CMK (cell line): ENCODE results near the gene DCAF12.
"Not testable (repeated sequence)": the region's sequence is repeated elsewhere in the genome, so short reads cannot be mapped to it uniquely, and the experiment has no call there.

ENCODE experiments used
- DNase-seq: peaks from one replicate; pipeline ENCODE4 v3.0.0-alpha.2; 2010; ENCODE audit warnings: low read depth

The DCAF12 gene

GRCh38 chr9:34065541-34065940, 61.0 kb downstream of the DCAF12 start:
- no peak for DNase-seq

GRCh38 chr9:34059954-34060353, 66.5 kb downstream of the DCAF12 start:
- DNase-seq = no peak

- DNase-seq = no peak
Measured at GRCh38 chr9:34059281-34059680, 67.2 kb downstream of the DCAF12 start.

GRCh38 chr9:34049630-34050384, 76.7 kb downstream of the DCAF12 start:
- no peak for DNase-seq

GRCh38 chr9:34048727-34049629, 77.5 kb downstream of the DCAF12 start, which contains the start of gene UBAP2:
Gene UBAP2, minus strand, starts transcription at chr9:34048887. Its CDS starts 31,739 bp downstream, at chr9:34017148.
- peak; percentile 95 for DNase-seq

GRCh38 chr9:34047864-34048726, 78.4 kb downstream of the DCAF12 start:
- no peak for DNase-seq

- no peak for DNase-seq
Measured at GRCh38 chr9:34046784-34047379, 79.6 kb downstream of the DCAF12 start.

GRCh38 chr9:34045903-34046302, 80.6 kb downstream of the DCAF12 start:
- no peak for DNase-seq

- DNase-seq = not testable (repeated sequence)
Measured at GRCh38 chr9:34042074-34042473, 84.4 kb downstream of the DCAF12 start.

- not testable (repeated sequence) for DNase-seq
Measured at GRCh38 chr9:34038851-34039250, 87.6 kb downstream of the DCAF12 start.

GRCh38 chr9:34037626-34038025, 88.9 kb downstream of the DCAF12 start:
- no peak for DNase-seq

- no peak for DNase-seq
Measured at GRCh38 chr9:34036625-34037024, 89.9 kb downstream of the DCAF12 start.
